ENCODE results near the gene PROX2.

GRCh38 chr14:74911704-74912103 lies 35.8 kb upstream of the PROX2 start:
- TF ChIP-seq CTCF (IDR thresholded peaks at IDR 0.05) (no peak), EP300 (IDR thresholded peaks at IDR 0.05) (no peak), POLR2A (IDR thresholded peaks at IDR 0.05) (no peak)

All from ovary (tissue), 3 donors.